ENCODE data around the gene ACER2.

- TF ChIP-seq, protein P1, sequence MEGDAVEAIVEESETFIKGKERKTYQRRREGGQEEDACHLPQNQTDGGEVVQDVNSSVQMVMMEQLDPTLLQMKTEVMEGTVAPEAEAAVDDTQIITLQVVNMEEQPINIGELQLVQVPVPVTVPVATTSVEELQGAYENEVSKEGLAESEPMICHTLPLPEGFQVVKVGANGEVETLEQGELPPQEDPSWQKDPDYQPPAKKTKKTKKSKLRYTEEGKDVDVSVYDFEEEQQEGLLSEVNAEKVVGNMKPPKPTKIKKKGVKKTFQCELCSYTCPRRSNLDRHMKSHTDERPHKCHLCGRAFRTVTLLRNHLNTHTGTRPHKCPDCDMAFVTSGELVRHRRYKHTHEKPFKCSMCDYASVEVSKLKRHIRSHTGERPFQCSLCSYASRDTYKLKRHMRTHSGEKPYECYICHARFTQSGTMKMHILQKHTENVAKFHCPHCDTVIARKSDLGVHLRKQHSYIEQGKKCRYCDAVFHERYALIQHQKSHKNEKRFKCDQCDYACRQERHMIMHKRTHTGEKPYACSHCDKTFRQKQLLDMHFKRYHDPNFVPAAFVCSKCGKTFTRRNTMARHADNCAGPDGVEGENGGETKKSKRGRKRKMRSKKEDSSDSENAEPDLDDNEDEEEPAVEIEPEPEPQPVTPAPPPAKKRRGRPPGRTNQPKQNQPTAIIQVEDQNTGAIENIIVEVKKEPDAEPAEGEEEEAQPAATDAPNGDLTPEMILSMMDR (IDR thresholded peaks at IDR 0.05): no peak
- no peak for TF ChIP-seq POLR2A (IDR thresholded peaks at IDR 0.05)
Measured at GRCh38 chr9:19381656-19382055, 27.2 kb upstream of the ACER2 start.
